ENCODE data around the gene RTP5. TPM values are rescaled to one million over a fixed set of nuclear protein-coding genes. Genes with fewer than 3 reads are reported as not detected.

Gene RTP5
- total and polyA plus RNA-seq, 2 of the 8 experiments (the other 6 are each of a cell fraction or from before 2014, with no cell fraction given), result not detected

- H2BK15ac ChIP-seq (ENCODE audit: low read length), result peak overlapping the region; percentile 81; the same call in 1 of the 2 replicates
- no peak overlapping the region; the same call in 1 of the 2 replicates for H2AK5ac ChIP-seq (ENCODE audit: low read depth, low read length)
- no peak overlapping the region for H3K27ac ChIP-seq (ENCODE audit: low read depth, low read length)
- peak overlapping the region; percentile 53; the same call in 1 of the 2 replicates for H4K8ac ChIP-seq (ENCODE audit: extremely low read depth, insufficient read depth, low read length)
- peak overlapping the region; percentile 73; the same call in 1 of the 2 replicates for H2BK12ac ChIP-seq (ENCODE audit: low read depth, low read length)
- CTCF ChIA-PET (ENCODE audit: partially characterized antibody), result no interaction called here
- no peak overlapping the region for H3K4me2 ChIP-seq (ENCODE audit: insufficient read depth in 1 of 2, low read depth in 2 of 2, low read length in 2 of 2)
- peaks cover 29% of the 10 kb centered on the region for H3K23me2 ChIP-seq (ENCODE audit: low read depth, low read length)
- H3K79me1 ChIP-seq (ENCODE audit: low read depth, low read length), result peaks cover 4% of the 10 kb centered on the region; the same call in 1 of the 2 replicates
- no peaks in the 10 kb centered on the region for H3K9me3 ChIP-seq (ENCODE audit: insufficient read depth in 2 of 2, low read depth in 1 of 2, low read length in 1 of 2)
- peak overlapping the region; percentile 72 for H2BK120ac ChIP-seq (replicated peaks; ENCODE audit: low read depth, low read length)
- H2BK5ac ChIP-seq (ENCODE audit: low read depth, low read length), result 0 out of 2 replicates have a peak overlapping the region, but pooled peaks have one; percentile 16
- WGBS, 2 experiments (ENCODE audit: extremely low coverage in 1 of 2, insufficient coverage in 1 of 2, insufficient read length in 1 of 2, insufficient replicate concordance in 2 of 2, low coverage in 1 of 2, low lambda C conversion rate in 2 of 2, missing lambda C conversion rate in 1 of 2), result 90% methylated on average over 22 of the region's 22 CpGs; no CpG with 5 or more reads in 1 of the 2 experiments
- DNase-seq (ENCODE audit: low read depth in 1 of 2, low spot score in 2 of 2) (no peak), FAIRE-seq (no peak)
- H3K36me3 ChIP-seq (ENCODE audit: control insufficient read depth in 2 of 4, insufficient read depth in 4 of 4, low read length in 3 of 4), result no peaks in the 10 kb centered on the region; a peak in 2 of 8 replicates
- H3K18ac ChIP-seq (ENCODE audit: extremely low read depth, low read length), result no peak overlapping the region
- no peak overlapping the region for H3K4me3 ChIP-seq (ENCODE audit: extremely low read depth in 1 of 4, insufficient read depth in 2 of 4, low read depth in 3 of 4, low read length in 4 of 4)
- POLR2A ChIA-PET (ENCODE audit: partially characterized antibody), result no interaction called here
- H2BK20ac ChIP-seq (ENCODE audit: low read length), result no peak overlapping the region
- no peak overlapping the region for H2AFZ ChIP-seq (ENCODE audit: low read length)
- no peak overlapping the region for H4K5ac ChIP-seq (ENCODE audit: insufficient read length, low read depth, low read length)
- H3K4ac ChIP-seq (replicated peaks; ENCODE audit: insufficient read length, low read depth, low read length), result no peak overlapping the region
- H3K56ac ChIP-seq (replicated peaks; ENCODE audit: insufficient read length, low read depth, low read length), result no peak overlapping the region
- peaks cover 0 to 25% (median 9%) of the 10 kb centered on the region in 4 experiments; a peak in 6 of 7 replicates for H3K4me1 ChIP-seq (replicated peaks in 1 of 4; ENCODE audit: control insufficient read depth in 3 of 4, insufficient read depth in 4 of 4, low read length in 3 of 4)
- peaks cover 0 to 20% of the 10 kb centered on the region in 2 experiments for H4K20me1 ChIP-seq (replicated peaks in 1 of 2; ENCODE audit: control insufficient read depth in 1 of 2, insufficient read depth in 2 of 2, low read length in 2 of 2)
- H3K23ac ChIP-seq (ENCODE audit: insufficient read length), result no peak overlapping the region
- H3K27me3 ChIP-seq (replicated peaks in 1 of 4; ENCODE audit: control insufficient read depth in 3 of 4, extremely low read depth in 1 of 4, insufficient read depth in 3 of 4, low read length in 3 of 4), result peaks cover 0 to 16% (median 0%) of the 10 kb centered on the region in 4 experiments; a peak in 3 of 7 replicates
- H3K9ac ChIP-seq (replicated peaks in 1 of 4; ENCODE audit: extremely low read depth in 1 of 4, low read depth in 3 of 4, low read length in 3 of 4), result no peak overlapping the region
- H3K79me2 ChIP-seq (ENCODE audit: control insufficient read depth in 1 of 2, insufficient read depth in 2 of 2, low read length in 2 of 2), result no peaks in the 10 kb centered on the region
- H3K14ac ChIP-seq (ENCODE audit: insufficient read length), result no peak overlapping the region
- H4K91ac ChIP-seq (replicated peaks; ENCODE audit: insufficient read length, low read length), result peak overlapping the region; percentile 74
- TF ChIP-seq SIRT6 (IDR thresholded peaks at IDR 0.05; ENCODE audit: low read length), result no peak
- TF ChIP-seq RBBP5 (IDR thresholded peaks at IDR 0.05; ENCODE audit: borderline replicate concordance, low read depth, low read length), result no peak
- no peak for TF ChIP-seq RXRA (IDR thresholded peaks at IDR 0.05; ENCODE audit: insufficient read depth, low read depth, low read length)
- no peak for TF ChIP-seq SP2 (IDR thresholded peaks at IDR 0.05; ENCODE audit: low read length)
- no peak for TF ChIP-seq CHD1 (IDR thresholded peaks at IDR 0.05; ENCODE audit: low read depth, low read length)
- no peak for TF ChIP-seq BCL11A (IDR thresholded peaks at IDR 0.05; ENCODE audit: low read depth in 2 of 2, low read length in 2 of 2)
- no peak for TF ChIP-seq POU5F1 (IDR thresholded peaks at IDR 0.05; ENCODE audit: low read depth, low read length)
- TF ChIP-seq TAF1 (IDR thresholded peaks at IDR 0.05; ENCODE audit: low read depth, low read length), result no peak
- no peak for TF ChIP-seq TBP (IDR thresholded peaks at IDR 0.05; ENCODE audit: low read depth, low read length)
- TF ChIP-seq, protein P1, sequence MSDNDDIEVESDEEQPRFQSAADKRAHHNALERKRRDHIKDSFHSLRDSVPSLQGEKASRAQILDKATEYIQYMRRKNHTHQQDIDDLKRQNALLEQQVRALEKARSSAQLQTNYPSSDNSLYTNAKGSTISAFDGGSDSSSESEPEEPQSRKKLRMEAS (IDR thresholded peaks at IDR 0.05), result no peak
- no peak for TF ChIP-seq BRCA1 (IDR thresholded peaks at IDR 0.05; ENCODE audit: low read depth, low read length)
- TF ChIP-seq POLR2A (IDR thresholded peaks at IDR 0.05; ENCODE audit: control extremely low read depth in 1 of 2, low read depth in 2 of 2, low read length in 2 of 2), result no peak
- TF ChIP-seq GTF2F1 (IDR thresholded peaks at IDR 0.05; ENCODE audit: borderline replicate concordance, low read depth, low read length), result no peak
Observed at GRCh38 chr2:241862775-241863535, 6.6 kb upstream of the RTP5 start.
